GM19240 (cell line): ENCODE data around the gene NTM.

Experiments used
- DNase-seq: peaks from one replicate; pipeline ENCODE4 v3.0.0; 2011; ENCODE audit warnings: low spot score; ENCODE audit not compliant: insufficient read length

The NTM gene

GRCh38 chr11:131816051-131816450, 445.6 kb downstream of the NTM start:
- DNase-seq = no peak

GRCh38 chr11:131817687-131818188, 447.3 kb downstream of the NTM start:
- DNase-seq = no peak

GRCh38 chr11:131819865-131820264, 449.4 kb downstream of the NTM start:
- DNase-seq = no peak

- no peak for DNase-seq
These were observed 452.1 kb downstream of the NTM start for GRCh38 chr11:131822506-131822905.

- no peak for DNase-seq
These were observed 453.4 kb downstream of the NTM start for GRCh38 chr11:131823772-131824171.

- DNase-seq = no peak
These were observed 454.4 kb downstream of the NTM start for GRCh38 chr11:131824771-131825170.

GRCh38 chr11:131827430-131827829, 457.0 kb downstream of the NTM start:
- DNase-seq = no peak

GRCh38 chr11:131829725-131830124, 459.3 kb downstream of the NTM start:
- no peak for DNase-seq

GRCh38 chr11:131832079-131832478, 461.7 kb downstream of the NTM start:
- DNase-seq = no peak

- DNase-seq = no peak
These were observed 463.0 kb downstream of the NTM start for GRCh38 chr11:131833366-131833765.

GRCh38 chr11:131837562-131837961, 467.1 kb downstream of the NTM start:
- no peak for DNase-seq

GRCh38 chr11:131838016-131838415, 467.6 kb downstream of the NTM start:
- DNase-seq = no peak

- DNase-seq = no peak
These were observed 468.9 kb downstream of the NTM start for GRCh38 chr11:131839326-131839725.

GRCh38 chr11:131840545-131840944, 470.1 kb downstream of the NTM start:
- DNase-seq = no peak

- DNase-seq = no peak
These were observed 470.6 kb downstream of the NTM start for GRCh38 chr11:131841028-131841427.

GRCh38 chr11:131841925-131842635, 471.7 kb downstream of the NTM start:
- no peak for DNase-seq

- no peak for DNase-seq
These were observed 474.8 kb downstream of the NTM start for GRCh38 chr11:131845255-131845654.

GRCh38 chr11:131849485-131849884, 479.1 kb downstream of the NTM start:
- no peak for DNase-seq

- no peak for DNase-seq
These were observed 480.1 kb downstream of the NTM start for GRCh38 chr11:131850507-131850906.

- DNase-seq = no peak
These were observed 481.7 kb downstream of the NTM start for GRCh38 chr11:131851964-131852755.

- DNase-seq = no peak
These were observed 482.3 kb downstream of the NTM start for GRCh38 chr11:131852757-131853156.

GRCh38 chr11:131854391-131854790, 484.0 kb downstream of the NTM start:
- no peak for DNase-seq

- no peak for DNase-seq
These were observed 484.9 kb downstream of the NTM start for GRCh38 chr11:131855320-131855719.
